ENCODE results near the gene ATP5F1B. TPM values are rescaled to one million over a fixed set of nuclear protein-coding genes. Genes with fewer than 3 reads are reported as not detected.

Gene ATP5F1B
- total RNA-seq, 1 donor from 2014 or later: 609 TPM

- H3K4me3 Mint-ChIP-seq: no peak overlapping the region
- peaks cover 61% of the 10 kb centered on the region for H3K79me2 ChIP-seq (ENCODE audit: low read depth)
- peaks cover 44% of the 10 kb centered on the region for H3K36me3 Mint-ChIP-seq
- H4K20me1 ChIP-seq (ENCODE audit: low read depth): peaks cover 36% of the 10 kb centered on the region
- H3K9ac ChIP-seq: no peak overlapping the region
- H3K27me3 ChIP-seq: no peaks in the 10 kb centered on the region
- H2AFZ ChIP-seq (replicated peaks): no peak overlapping the region
- H3K4me3 ChIP-seq: no peak overlapping the region
- no peaks in the 10 kb centered on the region for H3K9me3 ChIP-seq (ENCODE audit: low read depth)
- H3K27ac Mint-ChIP-seq: no peak overlapping the region
- peaks cover 64% of the 10 kb centered on the region for H3F3A ChIP-seq (ENCODE audit: low read depth)
- TF ChIP-seq CTCF (IDR thresholded peaks at IDR 0.05) (no peak), EZH2phosphoT487 (IDR thresholded peaks at IDR 0.05) (no peak), EZH2 (IDR thresholded peaks at IDR 0.05) (no peak)
- DNase-seq (ENCODE audit: low spot score): no peak
- H3K9me3 Mint-ChIP-seq: no peaks in the 10 kb centered on the region
- H3K4me1 Mint-ChIP-seq: no peaks in the 10 kb centered on the region
- no peak overlapping the region for H3K27ac ChIP-seq
- no peaks in the 10 kb centered on the region for H3K27me3 Mint-ChIP-seq (ENCODE audit: insufficient read depth, low read depth)
- H3K36me3 ChIP-seq: peaks cover 52% of the 10 kb centered on the region
- no peaks in the 10 kb centered on the region for H3K4me1 ChIP-seq
- H3K4me2 ChIP-seq: no peak overlapping the region
Observed at GRCh38 chr12:56668197-56668457, 22.3 kb upstream of the ATP5F1B start.

GRCh38 chr12:56661979-56662638, 16.3 kb upstream of the ATP5F1B start:
- Histone ChIP-seq H3F3A (ENCODE audit: low read depth) (peaks cover 48% of the 10 kb centered on the region), H4K20me1 (ENCODE audit: low read depth) (peaks cover 8% of the 10 kb centered on the region), H3K4me3 (no peak overlapping the region), H3K27me3 (no peaks in the 10 kb centered on the region), H3K9me3 (ENCODE audit: low read depth) (no peaks in the 10 kb centered on the region), H3K4me1 (no peaks in the 10 kb centered on the region), H3K4me2 (no peak overlapping the region), H3K9ac (no peak overlapping the region), H3K27ac (no peak overlapping the region), H3K36me3 (peaks cover 12% of the 10 kb centered on the region), H2AFZ (replicated peaks) (no peak overlapping the region), H3K79me2 (ENCODE audit: low read depth) (peaks cover 5% of the 10 kb centered on the region)
- Mint-ChIP-seq H3K27ac (no peak overlapping the region), H3K9me3 (no peaks in the 10 kb centered on the region), H3K4me1 (no peaks in the 10 kb centered on the region), H3K36me3 (peaks cover 17% of the 10 kb centered on the region), H3K4me3 (no peak overlapping the region), H3K27me3 (ENCODE audit: insufficient read depth, low read depth) (no peaks in the 10 kb centered on the region)
- no peak for DNase-seq (ENCODE audit: low spot score)
- TF ChIP-seq EZH2phosphoT487 (IDR thresholded peaks at IDR 0.05) (no peak), CTCF (IDR thresholded peaks at IDR 0.05) (no peak), EZH2 (IDR thresholded peaks at IDR 0.05) (no peak)

GRCh38 chr12:56661560-56661959, 15.8 kb upstream of the ATP5F1B start:
- H3K9me3 ChIP-seq (ENCODE audit: low read depth): no peaks in the 10 kb centered on the region
- peaks cover 46% of the 10 kb centered on the region for H3F3A ChIP-seq (ENCODE audit: low read depth)
- no peak overlapping the region for H3K4me3 ChIP-seq
- H3K36me3 Mint-ChIP-seq: peaks cover 17% of the 10 kb centered on the region
- no peak for DNase-seq (ENCODE audit: low spot score)
- H3K4me3 Mint-ChIP-seq: no peak overlapping the region
- H3K27me3 Mint-ChIP-seq (ENCODE audit: insufficient read depth, low read depth): no peaks in the 10 kb centered on the region
- H2AFZ ChIP-seq (replicated peaks): no peak overlapping the region
- peaks cover 12% of the 10 kb centered on the region for H3K36me3 ChIP-seq
- H3K4me1 Mint-ChIP-seq: no peaks in the 10 kb centered on the region
- no peaks in the 10 kb centered on the region for H3K4me1 ChIP-seq
- peaks cover 8% of the 10 kb centered on the region for H4K20me1 ChIP-seq (ENCODE audit: low read depth)
- H3K4me2 ChIP-seq: no peak overlapping the region
- no peak overlapping the region for H3K27ac Mint-ChIP-seq
- H3K9ac ChIP-seq: no peak overlapping the region
- H3K79me2 ChIP-seq (ENCODE audit: low read depth): no peaks in the 10 kb centered on the region
- no peaks in the 10 kb centered on the region for H3K27me3 ChIP-seq
- no peak overlapping the region for H3K27ac ChIP-seq
- TF ChIP-seq EZH2phosphoT487 (IDR thresholded peaks at IDR 0.05): no peak
- TF ChIP-seq EZH2 (IDR thresholded peaks at IDR 0.05): no peak
- TF ChIP-seq CTCF (IDR thresholded peaks at IDR 0.05): no peak
- no peaks in the 10 kb centered on the region for H3K9me3 Mint-ChIP-seq
